NCI-H345 treated with DMSO at 0.1 percent for 48 hours (cell line): Measurements from ENCODE around the gene EXOSC5.
"Not testable (repeated sequence)": the region's sequence is repeated elsewhere in the genome, so short reads cannot be mapped to it uniquely, and the experiment has no call there.

Experiments
- DNase-seq: peaks from one replicate; lab custom pipeline; 2025; ENCODE audit not compliant: unreplicated experiment; lab: John Stamatoyannopoulos, UW

Gene EXOSC5

GRCh38 chr19:41351339-41352245 lies 45.6 kb downstream of the EXOSC5 start:
- DNase-seq: no peak

GRCh38 chr19:41350735-41351338 lies 46.3 kb downstream of the EXOSC5 start:
- no peak for DNase-seq

GRCh38 chr19:41346916-41347315 lies 50.2 kb downstream of the EXOSC5 start:
- DNase-seq: not testable (repeated sequence)

- no peak for DNase-seq
Observed at GRCh38 chr19:41344162-41344561, 53.0 kb downstream of the EXOSC5 start.

GRCh38 chr19:41341669-41342490 lies 55.3 kb downstream of the EXOSC5 start:
- DNase-seq: no peak

GRCh38 chr19:41339936-41340335 lies 57.2 kb downstream of the EXOSC5 start:
- DNase-seq: no peak
